HG03457 (cell line): ENCODE measurements around the gene KCNB1.
"Not testable (repeated sequence)": the region's sequence is repeated elsewhere in the genome, so short reads cannot be mapped to it uniquely, and the experiment has no call there.

ENCODE experiments used
- ATAC-seq: cut with Tn5 transposase; IDR thresholded peaks from one replicate; pipeline ENCODE4 v1.9.1; 2021; ENCODE audit warnings: moderate number of reproducible peaks; ENCODE audit not compliant: unreplicated experiment

The KCNB1 gene

DNA sequence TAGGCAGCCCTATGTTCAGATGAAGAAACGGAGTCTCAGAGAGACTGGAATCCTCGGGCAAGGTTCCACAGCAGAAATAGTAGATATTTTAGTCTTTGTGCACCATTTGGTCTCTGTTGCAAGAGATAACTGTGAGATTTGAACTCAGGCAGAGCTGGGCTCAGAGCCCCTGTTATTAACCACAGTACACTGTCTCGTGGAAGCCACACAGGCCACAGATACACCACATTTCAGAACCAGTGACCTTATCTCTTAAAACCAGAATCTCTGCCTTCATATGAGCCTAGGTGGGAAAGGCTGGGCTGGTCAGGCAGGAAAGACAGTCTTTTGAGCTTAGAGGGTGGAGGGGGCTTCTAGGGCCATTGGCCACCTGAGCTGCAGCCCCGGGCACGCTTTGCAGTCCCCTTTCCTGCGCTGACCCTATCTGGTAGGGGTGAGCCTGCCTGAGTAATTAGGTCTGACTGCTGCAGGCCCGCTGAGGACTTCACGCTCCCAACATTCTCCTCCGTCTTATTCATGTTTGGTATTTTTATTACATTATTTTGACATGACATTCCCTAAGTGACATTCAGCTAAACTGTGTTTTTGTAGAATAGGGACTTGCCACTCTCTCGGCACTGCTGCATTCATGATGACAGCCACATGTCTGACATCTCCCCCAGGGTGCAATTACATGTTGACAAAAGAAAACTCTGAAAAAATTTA lies 71.1 kb downstream of the KCNB1 start:
- ATAC-seq: no peak

DNA sequence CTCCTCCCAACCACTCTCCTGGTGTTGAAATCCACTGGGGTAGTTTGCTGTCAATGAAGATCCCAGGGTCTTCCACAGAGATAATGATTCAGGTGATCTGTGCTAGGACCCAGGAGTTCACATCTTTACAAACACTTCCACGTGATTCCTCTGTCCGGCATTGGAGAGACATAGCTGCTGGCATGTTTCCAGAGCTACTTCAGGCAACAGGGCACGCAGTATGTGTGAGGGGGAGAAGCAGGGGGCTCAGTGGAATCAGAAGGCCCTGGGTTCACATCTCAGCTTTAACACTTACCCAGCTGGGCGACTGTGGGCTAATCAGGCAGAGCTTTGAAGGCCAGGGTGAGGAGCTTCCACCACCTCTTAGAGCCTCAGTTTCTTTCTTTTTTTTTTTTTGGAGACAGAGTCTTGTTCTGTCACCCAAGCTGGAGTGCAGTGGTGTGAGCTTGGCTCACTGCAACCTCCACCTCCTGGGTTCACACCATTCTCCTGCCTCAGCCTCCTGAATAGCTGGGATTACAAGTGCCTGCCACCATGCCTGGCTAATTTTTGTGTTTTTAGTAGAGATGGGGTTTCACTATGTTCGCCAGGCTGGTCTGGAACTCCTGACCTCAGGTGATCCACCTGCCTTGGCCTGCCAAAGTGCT lies 72.4 kb downstream of the KCNB1 start:
- not testable (repeated sequence) for ATAC-seq

- no peak for ATAC-seq
These were observed 73.0 kb downstream of the KCNB1 start for GRCh38 chr20:49409302-49409974.

- no peak for ATAC-seq
These were observed 73.9 kb downstream of the KCNB1 start for GRCh38 chr20:49408509-49409104.

DNA sequence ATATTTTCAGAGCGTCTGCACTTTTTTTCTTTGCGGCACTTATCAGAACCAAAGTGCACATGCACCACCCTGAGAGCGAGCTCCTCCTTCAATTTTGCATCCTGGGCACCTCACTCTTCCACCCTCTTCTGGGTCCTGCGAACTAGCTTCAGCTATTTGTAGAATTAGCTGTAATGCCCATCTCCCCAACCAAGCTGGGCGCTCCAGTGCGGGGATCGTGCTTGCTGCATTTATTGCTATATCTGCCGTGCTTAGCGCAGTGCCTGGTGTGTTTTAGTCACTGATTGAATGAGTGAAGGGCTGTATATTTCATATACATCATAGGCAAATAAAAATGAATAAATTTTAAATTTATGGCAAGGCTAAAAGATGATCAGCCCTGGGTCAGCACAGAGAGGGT lies 75.8 kb downstream of the KCNB1 start:
- no peak for ATAC-seq

- ATAC-seq: no peak
These were observed 76.8 kb downstream of the KCNB1 start for GRCh38 chr20:49405696-49406095.

- ATAC-seq: no peak
These were observed 77.3 kb downstream of the KCNB1 start for GRCh38 chr20:49405062-49405683.

DNA sequence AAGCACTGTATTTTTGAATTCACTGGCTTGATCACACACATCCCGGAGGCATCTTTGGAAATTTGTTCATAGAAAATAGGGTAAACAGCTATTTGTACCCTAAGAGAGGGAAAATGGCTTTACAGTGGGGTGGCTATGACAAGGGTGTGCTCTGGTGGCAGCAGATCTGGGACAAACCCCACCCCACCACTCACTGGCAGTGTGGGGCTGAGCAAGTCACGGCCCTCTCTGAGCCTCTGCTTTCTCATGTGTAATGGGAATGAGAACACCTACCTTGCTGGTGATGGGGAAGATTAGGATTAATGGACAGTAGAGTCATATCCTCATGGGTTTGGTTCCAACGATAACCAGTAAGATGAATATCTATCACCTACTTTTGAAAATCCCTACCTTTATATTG lies 78.0 kb downstream of the KCNB1 start:
- no peak for ATAC-seq

- no peak for ATAC-seq
These were observed 78.6 kb downstream of the KCNB1 start for GRCh38 chr20:49403911-49404310.

- ATAC-seq: no peak
These were observed 79.5 kb downstream of the KCNB1 start for GRCh38 chr20:49403012-49403411.

- ATAC-seq: no peak
These were observed 81.6 kb downstream of the KCNB1 start for GRCh38 chr20:49400904-49401303.

DNA sequence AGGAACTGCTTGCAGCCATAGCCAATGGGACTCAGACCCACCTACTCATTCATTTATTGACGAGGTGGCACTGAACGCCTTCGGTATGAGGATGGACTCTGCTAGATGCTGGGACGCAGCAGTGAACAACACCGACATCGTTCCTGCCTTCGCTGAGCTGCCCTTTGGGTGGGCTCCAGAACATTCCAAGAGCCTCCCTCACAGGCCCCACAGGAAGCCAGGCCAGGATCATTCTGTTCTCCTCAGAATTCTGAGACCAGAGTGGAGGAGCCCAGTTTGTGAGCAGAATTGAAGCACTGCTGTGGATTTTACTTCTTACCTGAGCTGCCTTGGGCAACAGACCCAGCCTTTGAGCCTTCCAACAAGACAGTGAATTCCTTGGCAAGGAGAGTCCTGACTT lies 82.1 kb downstream of the KCNB1 start:
- ATAC-seq: no peak

GRCh38 chr20:49399329-49399728 lies 83.1 kb downstream of the KCNB1 start:
- ATAC-seq: no peak

DNA sequence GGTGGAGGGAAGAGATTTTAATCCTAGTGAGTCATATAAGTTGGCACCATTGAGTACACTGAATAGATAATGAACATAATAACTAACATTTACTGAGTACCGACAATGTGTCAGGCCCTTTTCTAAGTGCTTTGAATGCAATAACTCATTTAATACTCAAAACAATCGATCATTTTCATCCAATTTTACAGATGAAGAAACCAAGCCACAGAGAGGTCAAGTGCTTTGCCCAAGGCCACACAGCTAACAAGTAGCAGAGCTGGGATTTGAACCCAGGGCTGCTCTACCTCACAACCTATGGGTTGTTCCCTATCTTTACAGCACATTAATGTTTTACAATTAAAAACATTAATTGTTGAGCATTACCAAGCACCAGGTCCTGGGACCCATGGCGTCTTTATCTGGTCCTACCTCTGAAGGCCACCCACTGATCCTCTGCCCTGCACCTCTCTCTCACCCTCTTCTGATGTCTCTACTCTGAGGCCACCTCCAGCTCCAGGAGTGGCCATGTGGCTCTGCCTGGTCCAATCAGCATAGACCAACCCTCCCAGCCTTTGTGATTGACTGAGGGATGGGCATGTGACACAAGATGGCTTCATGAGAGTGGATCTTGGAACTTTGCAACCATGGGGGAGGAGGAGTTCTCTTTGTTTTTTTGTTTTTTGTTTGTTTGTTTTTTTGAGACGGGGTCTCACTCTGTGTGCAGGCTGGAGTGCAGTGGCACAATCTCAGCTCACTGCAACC lies 83.9 kb downstream of the KCNB1 start:
- ATAC-seq: no peak

DNA sequence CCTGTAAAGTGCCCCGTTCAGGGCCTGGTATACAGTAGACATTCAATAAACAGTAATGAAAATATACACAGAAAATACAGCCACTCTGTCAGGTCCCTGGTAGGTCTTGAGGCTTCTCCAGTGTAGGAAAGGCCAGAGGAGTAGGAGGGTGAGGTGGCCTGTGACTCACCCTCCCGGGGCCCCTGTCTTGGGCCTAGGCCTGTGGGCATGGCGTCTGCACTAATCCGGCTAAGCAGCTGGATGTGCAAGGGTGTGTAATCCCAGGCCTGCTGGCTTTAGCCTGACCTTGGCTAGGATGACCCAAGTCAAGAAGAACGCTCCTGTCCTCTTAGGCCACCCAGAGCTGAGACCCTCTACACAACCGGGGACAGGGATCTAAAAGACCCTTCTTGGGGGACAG lies 84.9 kb downstream of the KCNB1 start:
- ATAC-seq: no peak

- ATAC-seq: no peak
These were observed 86.2 kb downstream of the KCNB1 start for GRCh38 chr20:49396230-49396629.

GRCh38 chr20:49395659-49396058 lies 86.8 kb downstream of the KCNB1 start:
- no peak for ATAC-seq

- no peak for ATAC-seq
These were observed 87.3 kb downstream of the KCNB1 start for GRCh38 chr20:49395183-49395582.

DNA sequence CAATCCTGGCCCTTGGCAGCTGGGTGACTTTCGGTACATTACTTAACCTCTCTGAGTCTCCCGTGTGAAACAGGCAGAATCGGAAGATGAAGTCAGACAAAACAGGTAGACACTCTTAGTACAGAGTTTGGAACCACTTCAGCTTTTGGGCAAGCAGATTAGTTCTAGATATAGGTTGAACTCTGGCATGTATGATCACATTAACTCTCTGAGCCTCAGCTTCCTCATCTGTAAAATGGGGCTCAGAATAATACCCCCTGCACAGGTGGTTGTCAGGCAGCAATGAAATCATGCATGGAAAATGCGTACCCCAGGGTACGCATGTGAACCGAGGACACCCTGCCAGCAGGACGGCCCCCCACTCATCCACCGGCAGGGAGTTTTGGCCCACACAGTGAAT lies 87.7 kb downstream of the KCNB1 start:
- no peak for ATAC-seq

DNA sequence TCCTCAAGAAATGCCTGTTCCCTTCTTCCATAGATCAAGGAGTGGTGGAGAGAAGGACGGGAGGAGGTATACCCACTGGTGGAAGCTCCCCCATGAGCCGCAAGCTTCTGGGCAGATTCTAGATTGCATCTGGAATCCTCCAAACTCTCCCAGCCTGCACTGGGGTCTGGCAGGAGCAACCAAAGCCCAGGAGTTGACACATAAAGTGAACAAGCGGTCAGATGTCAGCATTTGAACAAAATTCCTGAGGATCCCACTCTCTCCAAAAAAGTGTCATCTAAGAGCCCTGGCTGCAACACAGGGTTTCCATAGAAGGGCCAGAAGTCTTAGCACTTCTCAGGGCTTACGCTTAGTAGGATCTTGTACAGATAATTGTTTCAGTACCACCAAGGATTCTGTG lies 88.2 kb downstream of the KCNB1 start:
- no peak for ATAC-seq

DNA sequence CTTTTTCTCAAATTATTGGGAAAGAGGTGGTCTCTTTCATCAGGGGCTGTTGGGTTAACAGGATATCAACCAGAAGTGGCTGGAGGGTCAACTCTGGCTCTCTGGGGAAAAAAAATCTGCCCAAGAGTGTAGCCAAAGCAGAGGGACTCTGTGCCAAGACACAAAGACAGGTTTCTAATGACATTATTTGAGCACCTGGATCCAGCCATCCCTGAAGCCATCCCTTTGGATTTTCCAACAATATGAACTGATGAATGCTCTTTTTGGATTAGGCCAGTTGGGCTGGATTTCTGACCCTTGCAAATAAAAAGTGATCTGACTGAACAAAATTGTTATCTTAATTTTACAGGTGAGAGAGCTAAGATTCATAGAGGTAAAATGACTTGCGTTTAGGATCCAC lies 88.7 kb downstream of the KCNB1 start:
- ATAC-seq: no peak
